ENCODE data around the gene RNASEH2C. TPM values are rescaled to one million over a fixed set of nuclear protein-coding genes. Genes with fewer than 3 reads are reported as not detected.

Gene RNASEH2C
- total RNA-seq, 1 donor from 2014 or later = 54.2 TPM

GRCh38 chr11:65717906-65718305 lies 2.7 kb downstream of the RNASEH2C start:
- Mint-ChIP-seq H3K9me3 (ENCODE audit: unreplicated experiment) (no peaks in the 10 kb centered on the region), H3K4me1 (ENCODE audit: unreplicated experiment) (peaks cover 31% of the 10 kb centered on the region), H3K27me3 (ENCODE audit: unreplicated experiment) (no peaks in the 10 kb centered on the region), H3K36me3 (ENCODE audit: unreplicated experiment) (peaks cover 34% of the 10 kb centered on the region), H3K27ac (ENCODE audit: unreplicated experiment) (no peak overlapping the region), H3K4me3 (ENCODE audit: unreplicated experiment) (peak overlapping the region; percentile 22)
- no peak for TF ChIP-seq CTCF (IDR thresholded peaks at IDR 0.05)
- no peak for DNase-seq (ENCODE audit: extremely low spot score, unreplicated experiment)

DNA sequence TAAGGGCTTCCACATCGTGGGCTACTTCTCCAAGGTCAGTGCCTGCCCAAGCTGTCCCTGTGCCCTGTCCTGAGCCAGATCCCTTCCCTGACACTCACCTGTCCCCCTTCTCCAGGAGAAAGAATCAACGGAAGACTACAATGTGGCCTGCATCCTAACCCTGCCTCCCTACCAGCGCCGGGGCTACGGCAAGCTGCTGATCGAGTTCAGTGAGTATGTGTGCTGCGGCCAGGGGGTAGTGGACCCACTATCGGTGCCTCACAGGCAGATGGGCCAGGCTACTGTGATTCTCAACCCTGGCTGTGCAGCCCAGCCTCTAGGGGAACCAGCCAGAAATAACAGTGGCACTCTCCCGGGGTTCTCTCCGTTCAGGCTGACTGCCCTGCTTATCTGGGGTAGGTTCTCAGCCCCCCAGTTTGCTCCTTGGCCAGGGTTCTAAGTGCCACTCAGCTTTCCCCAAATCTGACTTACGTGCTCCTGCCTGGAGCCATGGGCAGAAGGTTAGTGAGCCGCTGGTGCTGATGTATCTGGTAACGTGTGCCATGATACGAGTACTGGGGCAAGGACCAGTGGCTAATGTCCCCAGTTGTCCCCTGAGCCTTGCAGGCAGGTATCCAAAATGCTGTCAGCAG lies 3.7 kb downstream of the RNASEH2C start:
- DNase-seq (ENCODE audit: extremely low spot score, unreplicated experiment) = no peak
- Mint-ChIP-seq H3K36me3 (ENCODE audit: unreplicated experiment) (peaks cover 34% of the 10 kb centered on the region), H3K9me3 (ENCODE audit: unreplicated experiment) (no peaks in the 10 kb centered on the region), H3K4me1 (ENCODE audit: unreplicated experiment) (peaks cover 37% of the 10 kb centered on the region), H3K27ac (ENCODE audit: unreplicated experiment) (no peak overlapping the region), H3K4me3 (ENCODE audit: unreplicated experiment) (no peak overlapping the region), H3K27me3 (ENCODE audit: unreplicated experiment) (no peaks in the 10 kb centered on the region)
- TF ChIP-seq CTCF (IDR thresholded peaks at IDR 0.05) = no peak

- no peak overlapping the region for H3K27ac Mint-ChIP-seq (ENCODE audit: unreplicated experiment)
- no peak overlapping the region for H3K4me3 Mint-ChIP-seq (ENCODE audit: unreplicated experiment)
- H3K36me3 Mint-ChIP-seq (ENCODE audit: unreplicated experiment) = peaks cover 34% of the 10 kb centered on the region
- no peaks in the 10 kb centered on the region for H3K27me3 Mint-ChIP-seq (ENCODE audit: unreplicated experiment)
- no peak for TF ChIP-seq CTCF (IDR thresholded peaks at IDR 0.05)
- peaks cover 37% of the 10 kb centered on the region for H3K4me1 Mint-ChIP-seq (ENCODE audit: unreplicated experiment)
- DNase-seq (ENCODE audit: extremely low spot score, unreplicated experiment) = no peak
- H3K9me3 Mint-ChIP-seq (ENCODE audit: unreplicated experiment) = no peaks in the 10 kb centered on the region
These were observed 4.3 kb downstream of the RNASEH2C start for GRCh38 chr11:65716302-65716701.

- H3K4me1 Mint-ChIP-seq (ENCODE audit: unreplicated experiment) = peaks cover 29% of the 10 kb centered on the region
- peak overlapping the region; percentile 38 for H3K27ac Mint-ChIP-seq (ENCODE audit: unreplicated experiment)
- H3K4me3 Mint-ChIP-seq (ENCODE audit: unreplicated experiment) = no peak overlapping the region
- H3K36me3 Mint-ChIP-seq (ENCODE audit: unreplicated experiment) = peaks cover 34% of the 10 kb centered on the region
- TF ChIP-seq CTCF (IDR thresholded peaks at IDR 0.05) = no peak
- no peak for DNase-seq (ENCODE audit: extremely low spot score, unreplicated experiment)
- no peaks in the 10 kb centered on the region for H3K27me3 Mint-ChIP-seq (ENCODE audit: unreplicated experiment)
- H3K9me3 Mint-ChIP-seq (ENCODE audit: unreplicated experiment) = no peaks in the 10 kb centered on the region
These were observed 6.2 kb downstream of the RNASEH2C start for GRCh38 chr11:65714433-65714832.

DNA sequence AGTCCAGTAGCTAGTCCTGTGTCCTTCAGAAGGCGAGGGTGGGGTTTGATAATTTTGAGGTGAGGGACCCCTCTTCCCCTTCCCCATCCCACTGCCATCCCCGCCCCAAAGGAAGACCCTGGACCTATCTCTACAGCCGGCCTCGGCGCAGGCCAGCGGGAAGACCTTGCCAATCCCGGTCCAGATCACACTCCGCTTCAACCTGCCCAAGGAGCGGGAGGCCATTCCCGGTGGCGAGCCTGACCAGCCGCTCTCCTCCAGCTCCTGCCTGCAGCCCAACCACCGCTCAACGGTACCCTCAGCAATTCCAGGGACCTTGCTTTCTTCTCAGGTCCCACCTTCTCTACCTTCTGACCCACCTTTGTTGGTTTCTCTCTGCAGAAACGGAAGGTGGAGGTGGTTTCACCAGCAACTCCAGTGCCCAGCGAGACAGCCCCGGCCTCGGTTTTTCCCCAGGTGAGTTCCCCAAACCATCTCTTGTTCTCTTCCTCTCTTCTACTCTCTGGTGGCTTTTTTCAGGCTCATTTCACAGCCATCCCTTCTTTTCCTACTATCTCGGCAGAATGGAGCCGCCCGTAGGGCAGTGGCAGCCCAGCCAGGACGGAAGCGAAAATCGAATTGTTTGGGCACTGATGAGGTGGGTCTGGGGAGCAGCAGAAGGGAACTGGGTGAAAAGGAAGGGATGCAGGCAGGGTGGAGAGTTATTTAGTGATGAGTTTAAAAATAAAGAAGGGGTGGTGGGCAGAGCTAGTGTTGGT lies 7.2 kb downstream of the RNASEH2C start:
- Mint-ChIP-seq H3K36me3 (ENCODE audit: unreplicated experiment) (peaks cover 27% of the 10 kb centered on the region), H3K9me3 (ENCODE audit: unreplicated experiment) (no peaks in the 10 kb centered on the region), H3K4me3 (ENCODE audit: unreplicated experiment) (peak overlapping the region; percentile 92), H3K27me3 (ENCODE audit: unreplicated experiment) (no peaks in the 10 kb centered on the region), H3K4me1 (ENCODE audit: unreplicated experiment) (peaks cover 19% of the 10 kb centered on the region), H3K27ac (ENCODE audit: unreplicated experiment) (no peak overlapping the region)
- TF ChIP-seq CTCF (IDR thresholded peaks at IDR 0.05) = no peak
- no peak for DNase-seq (ENCODE audit: extremely low spot score, unreplicated experiment)
